ENCODE data around the gene MAP3K1. TPM values are rescaled to one million over a fixed set of nuclear protein-coding genes. Genes with fewer than 3 reads are reported as not detected.

MAP3K1 gene
- total RNA-seq, 1 experiment from 2014 or later = 8.5 TPM

DNA sequence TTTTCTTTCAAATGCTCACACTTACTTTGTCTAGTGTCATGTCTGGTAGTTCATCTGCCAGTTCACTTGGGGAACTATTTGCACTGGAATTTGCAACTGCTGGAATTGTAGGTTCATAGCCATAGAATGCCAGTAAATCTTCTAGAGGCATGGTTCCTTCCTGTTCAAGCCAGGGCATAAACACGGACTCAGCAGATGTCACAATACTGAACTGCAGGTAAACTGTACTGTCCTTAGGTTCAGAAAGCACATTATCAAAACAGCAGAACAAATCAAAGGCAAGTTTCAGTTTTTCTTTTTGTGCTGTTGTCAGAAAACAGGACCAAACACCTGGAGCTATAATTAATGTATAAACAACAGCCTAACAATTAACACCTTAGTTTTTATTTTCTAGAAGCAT lies 123.5 kb downstream of the MAP3K1 start:
- peaks cover 59 to 60% of the 10 kb centered on the region in 2 experiments for H3K36me3 ChIP-seq (ENCODE audit: control insufficient read depth in 1 of 2, insufficient read depth in 2 of 2, low read length in 2 of 2)
- H3K4me2 ChIP-seq (ENCODE audit: low read length) = no peak overlapping the region
- H3K9me2 ChIP-seq (ENCODE audit: insufficient read depth) = no peaks in the 10 kb centered on the region
- H3K4me3 ChIP-seq (replicated peaks in 1 of 2; ENCODE audit: low read depth in 1 of 2, low read length in 2 of 2) = no peak overlapping the region
- no peak overlapping the region for H3K27ac ChIP-seq (ENCODE audit: low read depth, low read length)
- intact Hi-C loops (cut with micrococcal nuclease) = no loop called here
- ChIA-PET CTCF (no interaction called here), RAD21 (ENCODE audit: low non-redundant PET in 1 of 2, low total read pairs in 2 of 2, uncharacterized antibody in 2 of 2, unreplicated experiment in 2 of 2) (no interaction called here), POLR2A (no interaction called here)
- no peak overlapping the region for H3K9ac ChIP-seq (ENCODE audit: low read length)
- no peaks in the 10 kb centered on the region for H4K20me1 ChIP-seq (ENCODE audit: insufficient read depth)
- peaks cover 9% of the 10 kb centered on the region; the same call in 1 of the 2 replicates for H3K79me2 ChIP-seq (ENCODE audit: insufficient read depth, low read length)
- no peak for ATAC-seq
- H3K4me1 ChIP-seq (ENCODE audit: control insufficient read depth in 1 of 2, insufficient read depth in 2 of 2, low read length in 2 of 2) = no peaks in the 10 kb centered on the region
- no peak overlapping the region for H2AFZ ChIP-seq (ENCODE audit: low read depth, low read length, poor library complexity, severe bottlenecking)
- H3K9me3 ChIP-seq (ENCODE audit: control insufficient read depth in 1 of 2, insufficient read depth in 1 of 2, low read depth in 1 of 2, low read length in 2 of 2) = no peaks in the 10 kb centered on the region
- no peak for DNase-seq (ENCODE audit: low read depth, low spot score)
- no peaks in the 10 kb centered on the region for H3K27me3 ChIP-seq (ENCODE audit: insufficient read depth, low read length)
- BruUV-seq (replicated peaks) = no TSS peak
- TF ChIP-seq POLR2AphosphoS5 (IDR thresholded peaks at IDR 0.05; ENCODE audit: low read depth, low read length) (no peak), ZNF274 (IDR thresholded peaks at IDR 0.05; ENCODE audit: low read depth, low read length) (no peak), ELF1 (IDR thresholded peaks at IDR 0.05; ENCODE audit: borderline replicate concordance, low read depth) (no peak), ZBTB33 (IDR thresholded peaks at IDR 0.05; ENCODE audit: extremely low read depth, insufficient replicate concordance, low read length) (no peak), JUND (IDR thresholded peaks at IDR 0.05) (no peak)
- TF ChIP-seq, protein P1, sequence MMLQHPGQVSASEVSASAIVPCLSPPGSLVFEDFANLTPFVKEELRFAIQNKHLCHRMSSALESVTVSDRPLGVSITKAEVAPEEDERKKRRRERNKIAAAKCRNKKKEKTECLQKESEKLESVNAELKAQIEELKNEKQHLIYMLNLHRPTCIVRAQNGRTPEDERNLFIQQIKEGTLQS (IDR thresholded peaks at IDR 0.05) = no peak
- TF ChIP-seq, protein P2, sequence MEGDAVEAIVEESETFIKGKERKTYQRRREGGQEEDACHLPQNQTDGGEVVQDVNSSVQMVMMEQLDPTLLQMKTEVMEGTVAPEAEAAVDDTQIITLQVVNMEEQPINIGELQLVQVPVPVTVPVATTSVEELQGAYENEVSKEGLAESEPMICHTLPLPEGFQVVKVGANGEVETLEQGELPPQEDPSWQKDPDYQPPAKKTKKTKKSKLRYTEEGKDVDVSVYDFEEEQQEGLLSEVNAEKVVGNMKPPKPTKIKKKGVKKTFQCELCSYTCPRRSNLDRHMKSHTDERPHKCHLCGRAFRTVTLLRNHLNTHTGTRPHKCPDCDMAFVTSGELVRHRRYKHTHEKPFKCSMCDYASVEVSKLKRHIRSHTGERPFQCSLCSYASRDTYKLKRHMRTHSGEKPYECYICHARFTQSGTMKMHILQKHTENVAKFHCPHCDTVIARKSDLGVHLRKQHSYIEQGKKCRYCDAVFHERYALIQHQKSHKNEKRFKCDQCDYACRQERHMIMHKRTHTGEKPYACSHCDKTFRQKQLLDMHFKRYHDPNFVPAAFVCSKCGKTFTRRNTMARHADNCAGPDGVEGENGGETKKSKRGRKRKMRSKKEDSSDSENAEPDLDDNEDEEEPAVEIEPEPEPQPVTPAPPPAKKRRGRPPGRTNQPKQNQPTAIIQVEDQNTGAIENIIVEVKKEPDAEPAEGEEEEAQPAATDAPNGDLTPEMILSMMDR (IDR thresholded peaks at IDR 0.05 in 2 of 3, conservative IDR thresholded peaks at IDR 0.05 in 1 of 3; ENCODE audit: borderline replicate concordance in 1 of 3, insufficient read depth in 1 of 3, low read depth in 2 of 3, low read length in 2 of 3) = no peak
